Measurements from ENCODE around the gene INTS3.

Gene INTS3

GRCh38 chr1:153684892-153685291 is 43.0 kb upstream of the INTS3 start:
- no peak overlapping the region for H3K27ac ChIP-seq
- no peak for TF ChIP-seq CTCF (conservative IDR thresholded peaks at IDR 0.05)

DNA sequence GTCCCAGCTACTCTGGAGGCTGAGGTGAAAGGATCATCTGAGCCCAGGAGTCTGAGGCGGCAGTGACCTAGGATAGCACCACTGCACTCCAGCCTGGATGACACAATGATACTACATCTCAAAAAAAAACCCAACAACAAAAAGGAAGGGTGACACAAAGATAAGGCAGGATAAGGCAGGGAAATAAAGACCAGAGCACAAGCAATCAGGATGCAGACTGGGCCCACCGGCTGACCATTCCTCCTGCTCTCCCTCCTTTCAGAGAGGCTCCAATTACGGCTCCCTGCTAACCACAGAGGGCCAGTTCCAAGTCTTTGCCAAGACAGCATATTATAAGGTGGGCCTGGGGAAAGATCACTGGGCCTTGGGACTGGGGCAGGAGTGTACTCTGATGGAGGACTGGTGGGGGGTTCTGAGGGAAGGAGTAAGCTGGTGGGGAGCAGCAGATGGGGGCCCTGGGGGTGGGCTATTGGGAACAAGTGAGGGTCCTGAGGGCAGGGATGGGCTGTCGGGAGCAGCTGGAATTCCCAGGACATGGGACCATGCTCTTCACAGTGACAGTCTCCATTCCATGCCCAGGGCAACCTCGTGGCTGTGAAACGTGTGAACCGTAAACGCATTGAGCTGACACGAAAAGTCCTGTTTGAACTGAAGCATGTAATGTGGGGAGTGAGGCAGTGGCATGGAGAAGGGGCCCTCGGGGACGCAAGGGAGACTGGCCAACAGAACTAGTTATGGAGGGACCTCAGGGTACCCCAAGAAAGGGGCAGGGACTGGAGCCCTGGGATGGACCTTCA is 42.1 kb upstream of the INTS3 start:
- no peak for TF ChIP-seq CTCF (conservative IDR thresholded peaks at IDR 0.05)
- H3K27ac ChIP-seq: no peak overlapping the region

GRCh38 chr1:153687346-153688125 is 40.3 kb upstream of the INTS3 start:
- TF ChIP-seq CTCF (conservative IDR thresholded peaks at IDR 0.05): no peak
- no peak overlapping the region for H3K27ac ChIP-seq

DNA sequence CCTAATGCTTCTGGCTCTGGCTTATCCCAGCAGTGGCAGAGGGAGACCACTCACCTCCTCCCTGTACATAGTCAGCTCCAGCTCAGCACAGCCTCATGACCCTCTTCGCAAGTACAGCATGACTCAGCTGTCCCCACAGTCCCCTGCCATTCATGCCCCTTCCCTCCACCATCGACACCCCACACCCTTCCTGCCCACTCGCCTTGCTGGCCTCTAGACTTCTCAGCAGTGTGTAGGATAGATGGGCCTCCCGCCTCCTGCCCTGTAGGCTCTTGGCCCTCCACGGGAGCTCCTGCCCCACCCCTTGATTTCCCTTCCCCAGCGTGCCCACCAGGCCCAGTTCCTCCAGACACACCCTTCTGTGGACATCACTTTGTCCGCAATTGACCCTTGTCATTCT is 39.6 kb upstream of the INTS3 start:
- TF ChIP-seq CTCF (conservative IDR thresholded peaks at IDR 0.05): no peak

GRCh38 chr1:153688736-153689328 is 39.0 kb upstream of the INTS3 start:
- no peak overlapping the region for H3K27ac ChIP-seq
- no peak for TF ChIP-seq CTCF (conservative IDR thresholded peaks at IDR 0.05)

More for the DNA sequence above, 39.6 kb upstream of the INTS3 start:
- no peak overlapping the region for H3K27ac ChIP-seq

- TF ChIP-seq CTCF (conservative IDR thresholded peaks at IDR 0.05): no peak
- H3K27ac ChIP-seq: no peak overlapping the region
Observed at GRCh38 chr1:153693466-153693865, 34.4 kb upstream of the INTS3 start.

DNA sequence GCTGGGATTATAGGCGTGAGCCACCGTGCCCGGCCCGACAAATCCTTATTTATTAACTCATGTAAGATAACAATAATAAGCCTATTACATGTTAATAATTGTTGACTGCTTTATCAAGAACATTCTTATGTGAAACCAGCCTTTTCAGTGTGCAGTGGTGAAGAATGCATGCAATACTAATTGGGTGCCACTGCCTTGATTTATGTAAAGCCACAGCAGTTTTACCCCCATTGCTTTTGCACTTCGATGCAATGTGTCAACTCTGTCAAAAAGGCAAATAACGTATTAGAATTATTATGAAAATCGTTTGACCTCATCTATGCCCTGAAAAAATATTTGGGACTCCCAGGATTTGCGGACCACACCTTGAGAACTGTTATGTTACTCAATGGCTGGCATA is 31.1 kb upstream of the INTS3 start:
- no peak for TF ChIP-seq CTCF (conservative IDR thresholded peaks at IDR 0.05)
- H3K27ac ChIP-seq: no peak overlapping the region

Measured in VCaP (cell line).